SJCRH30 (cell line): Measurements from ENCODE around the gene RNF207. TPM values are rescaled to one million over a fixed set of nuclear protein-coding genes. Genes with fewer than 3 reads are reported as not detected.

Source experiments
- DNase-seq, 2 experiments: peaks; one replicate each; pipeline ENCODE4 v3.0.0-alpha.2; 2015 to 2020
- H3K27ac ChIP-seq: fragments of 250-450 bp; sonication (Bioruptor Pico); 2 replicates; pipeline ENCODE4 v1.5.1; 2020; ENCODE audit warnings: mild to moderate bottlenecking, moderate library complexity
- H3K27me3 ChIP-seq: fragments of 250-450 bp; sonication (Bioruptor Pico); 2 replicates; pipeline ENCODE4 v1.5.1; 2020; ENCODE audit warnings: mild to moderate bottlenecking, moderate library complexity
- H3K36me3 ChIP-seq: fragments of 250-450 bp; sonication (Bioruptor Pico); 2 replicates; pipeline ENCODE4 v1.5.1; 2020; ENCODE audit warnings: mild to moderate bottlenecking, moderate library complexity
- H3K4me1 ChIP-seq: fragments of 250-450 bp; sonication (Bioruptor Pico); 2 replicates; pipeline ENCODE4 v1.5.1; 2020; ENCODE audit warnings: mild to moderate bottlenecking, moderate library complexity
- H3K4me3 ChIP-seq: fragments of 250-450 bp; sonication (Bioruptor Pico); 2 replicates; pipeline ENCODE4 v1.5.1; 2020; ENCODE audit warnings: mild to moderate bottlenecking, moderate library complexity
- H3K9me3 ChIP-seq: fragments of 250-450 bp; sonication (Bioruptor Pico); replicated peaks from 2 replicates; pipeline ENCODE4 v1.5.1; 2020; ENCODE audit warnings: mild to moderate bottlenecking, moderate library complexity
- total RNA-seq: library from RNA; depleted of rRNA; stranded (reverse); fragments of >200 nt; shearing (Covaris generic); gene quantifications from 2 replicates; pipeline ENCODE4 v1.2.3, GENCODE V29; 2014; rRNA removed

RNF207 gene, protein sequence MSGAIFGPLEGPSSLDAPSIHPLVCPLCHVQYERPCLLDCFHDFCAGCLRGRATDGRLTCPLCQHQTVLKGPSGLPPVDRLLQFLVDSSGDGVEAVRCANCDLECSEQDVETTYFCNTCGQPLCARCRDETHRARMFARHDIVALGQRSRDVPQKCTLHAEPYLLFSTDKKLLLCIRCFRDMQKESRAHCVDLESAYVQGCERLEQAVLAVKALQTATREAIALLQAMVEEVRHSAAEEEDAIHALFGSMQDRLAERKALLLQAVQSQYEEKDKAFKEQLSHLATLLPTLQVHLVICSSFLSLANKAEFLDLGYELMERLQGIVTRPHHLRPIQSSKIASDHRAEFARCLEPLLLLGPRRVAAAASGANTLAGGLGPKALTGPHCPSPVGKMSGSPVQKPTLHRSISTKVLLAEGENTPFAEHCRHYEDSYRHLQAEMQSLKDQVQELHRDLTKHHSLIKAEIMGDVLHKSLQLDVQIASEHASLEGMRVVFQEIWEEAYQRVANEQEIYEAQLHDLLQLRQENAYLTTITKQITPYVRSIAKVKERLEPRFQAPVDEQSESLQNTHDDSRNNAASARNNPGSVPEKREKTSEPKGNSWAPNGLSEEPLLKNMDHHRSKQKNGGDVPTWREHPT
- not detected in 2 replicates for total RNA-seq

DNA sequence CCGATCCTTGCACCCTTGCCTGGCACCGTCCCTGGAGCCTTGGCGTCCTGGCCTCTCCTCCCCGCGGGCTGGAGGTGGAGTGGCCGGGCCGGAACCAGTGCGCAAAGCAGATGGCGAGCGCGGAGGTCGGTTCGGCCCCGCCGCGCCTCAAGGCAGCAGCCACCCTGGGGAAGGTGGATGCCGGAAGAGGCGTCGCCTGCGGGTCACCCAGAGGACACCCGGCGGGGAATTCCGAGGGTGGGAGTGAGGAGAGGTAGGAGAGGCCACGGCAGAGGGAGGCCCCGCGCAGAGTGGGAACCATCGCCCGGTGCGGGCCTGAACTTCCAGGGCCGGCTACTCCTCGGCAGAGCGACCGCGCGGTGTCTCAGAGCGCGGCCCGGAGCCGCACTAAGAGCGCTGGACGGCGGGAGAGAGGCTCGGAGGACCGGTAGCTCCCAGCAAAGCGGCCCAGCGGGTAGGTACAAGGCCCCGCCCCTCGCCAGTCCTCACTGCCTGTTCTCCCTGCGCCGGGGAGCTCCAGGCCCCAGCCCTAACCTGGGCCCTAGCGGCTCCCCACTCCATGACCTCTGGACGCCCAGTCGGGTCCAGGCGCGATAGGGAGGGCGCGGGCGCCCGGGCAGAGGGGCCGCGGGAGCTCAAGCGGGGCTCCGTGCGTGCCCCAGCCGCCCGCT lies at the start of gene RNF207:
TSS of gene RNF207 (plus strand) at position 271 of the 671 bp plus-strand sequence. CDS start 417 bp downstream, outside the sequence.
- Histone ChIP-seq H3K9me3 (no peaks in the 10 kb centered on the region), H3K27ac (no peak within 1 kb of the TSS), H3K27me3 (no peaks in the 10 kb centered on the region), H3K4me1 (no peaks in the 10 kb centered on the region), H3K36me3 (no peaks in the 10 kb centered on the region), H3K4me3 (peak within 1 kb of the TSS; percentile 4; the same call in 1 of the 2 replicates)
- no peak for DNase-seq

DNA sequence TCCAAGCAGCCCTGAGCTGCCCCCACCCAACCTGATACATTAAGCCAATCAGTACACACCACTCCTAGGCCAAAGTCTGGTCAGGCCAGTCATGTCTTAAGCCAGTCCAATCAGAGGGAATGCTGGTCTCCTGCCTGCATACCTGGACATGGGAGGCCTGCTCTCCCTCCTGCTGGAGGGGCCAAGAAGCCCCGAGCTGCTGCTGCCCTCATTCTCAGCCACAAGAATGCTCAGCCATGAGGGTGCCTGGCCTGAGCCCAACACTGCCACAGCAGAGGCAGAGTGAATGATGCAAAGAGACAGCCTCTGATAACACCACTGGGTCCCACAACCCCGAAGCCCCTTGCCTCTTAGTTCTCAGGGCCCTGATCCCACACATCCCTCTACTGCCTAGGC lies 48.8 kb upstream of the RNF207 start:
- DNase-seq = no peak
- no peak overlapping the region for H3K4me3 ChIP-seq
- no peaks in the 10 kb centered on the region for H3K36me3 ChIP-seq
- no peaks in the 10 kb centered on the region for H3K9me3 ChIP-seq
- H3K27ac ChIP-seq = no peak overlapping the region
- H3K4me1 ChIP-seq = peaks cover 9% of the 10 kb centered on the region; the same call in 1 of the 2 replicates
- peaks cover 39% of the 10 kb centered on the region for H3K27me3 ChIP-seq

DNA sequence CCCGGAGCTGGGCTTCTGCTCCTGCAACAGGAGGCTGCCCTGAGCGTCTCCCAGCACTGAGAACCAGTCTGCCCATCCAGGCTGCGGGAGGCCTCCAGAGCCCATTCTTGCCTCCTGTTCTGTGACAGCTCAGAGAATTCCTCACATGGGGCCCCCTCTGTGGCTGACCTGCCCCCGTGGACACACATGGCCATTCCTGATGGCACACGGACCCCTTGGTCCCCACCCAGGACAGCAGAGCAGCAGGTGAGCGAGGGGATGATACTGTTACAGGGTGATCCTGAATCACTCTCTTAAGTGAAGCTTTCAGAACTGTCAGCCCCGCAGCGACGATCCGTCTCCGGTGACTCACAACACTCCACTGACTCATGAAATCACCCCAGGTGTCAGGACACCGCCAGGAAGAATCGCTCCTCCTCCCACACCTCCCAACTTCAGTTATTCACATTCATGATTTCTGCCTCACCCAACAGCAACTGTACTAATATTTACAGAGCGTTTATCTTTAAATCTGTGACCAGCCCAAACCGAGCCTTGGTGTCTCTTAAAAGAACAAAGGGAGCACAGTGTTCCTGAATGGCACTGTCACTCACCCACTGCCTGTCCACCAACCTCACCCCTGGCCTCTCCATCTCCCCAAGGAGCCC lies 48.3 kb upstream of the RNF207 start:
- peak in 1 of 2 experiments; percentile 15 for DNase-seq

DNA sequence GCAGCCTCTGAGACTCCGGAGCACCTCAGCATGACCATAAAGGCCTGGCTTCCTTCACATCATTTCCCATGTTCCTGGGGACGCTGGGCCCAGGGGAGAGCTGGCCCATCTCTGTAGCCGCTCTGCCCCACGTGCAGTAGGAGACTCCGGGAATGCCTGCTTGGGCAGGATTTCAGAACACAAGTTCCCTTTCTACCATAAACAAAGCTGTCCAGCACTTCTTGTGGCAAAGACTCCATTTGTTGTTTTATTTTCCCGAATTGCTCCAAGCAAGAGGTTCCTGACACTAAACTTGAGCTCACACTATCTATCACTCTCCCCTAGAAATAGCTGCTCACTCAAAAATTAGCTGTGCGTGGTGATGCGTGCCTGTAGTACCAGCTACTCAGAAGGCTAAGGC lies 47.7 kb upstream of the RNF207 start:
- Histone ChIP-seq H3K27me3 (peaks cover 35% of the 10 kb centered on the region), H3K4me1 (peaks cover 9% of the 10 kb centered on the region; the same call in 1 of the 2 replicates), H3K4me3 (no peak overlapping the region), H3K9me3 (no peaks in the 10 kb centered on the region), H3K27ac (no peak overlapping the region), H3K36me3 (no peaks in the 10 kb centered on the region)
- no peak for DNase-seq

More for the DNA sequence above, 48.3 kb upstream of the RNF207 start:
- Histone ChIP-seq H3K4me3 (no peak overlapping the region), H3K27ac (no peak overlapping the region), H3K9me3 (no peaks in the 10 kb centered on the region), H3K4me1 (peaks cover 9% of the 10 kb centered on the region; the same call in 1 of the 2 replicates), H3K36me3 (no peaks in the 10 kb centered on the region), H3K27me3 (peaks cover 36% of the 10 kb centered on the region)

DNA sequence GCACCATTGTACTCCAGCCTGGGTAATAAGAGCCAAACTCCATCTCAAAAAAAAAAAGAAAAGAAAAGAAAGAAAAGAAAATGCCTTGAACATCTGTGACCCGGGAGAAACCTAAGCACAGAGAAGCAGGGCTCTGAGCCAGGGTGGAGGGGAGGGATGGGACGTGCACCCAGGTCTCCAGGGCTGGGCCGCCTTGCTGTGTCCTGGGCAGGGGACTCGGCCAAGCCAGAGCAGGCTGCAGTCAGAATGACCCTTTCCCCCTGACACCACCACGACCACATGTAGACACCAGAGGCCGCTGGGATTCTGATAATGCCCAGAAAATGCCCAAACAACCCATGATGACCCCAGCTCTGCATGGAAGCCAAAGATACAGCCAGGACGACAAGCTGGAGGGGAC lies 43.6 kb upstream of the RNF207 start:
- Histone ChIP-seq H3K27me3 (peaks cover 52% of the 10 kb centered on the region), H3K4me3 (no peak overlapping the region), H3K4me1 (peaks cover 6% of the 10 kb centered on the region; the same call in 1 of the 2 replicates), H3K36me3 (no peaks in the 10 kb centered on the region), H3K27ac (no peak overlapping the region), H3K9me3 (no peaks in the 10 kb centered on the region)
- no peak for DNase-seq

DNA sequence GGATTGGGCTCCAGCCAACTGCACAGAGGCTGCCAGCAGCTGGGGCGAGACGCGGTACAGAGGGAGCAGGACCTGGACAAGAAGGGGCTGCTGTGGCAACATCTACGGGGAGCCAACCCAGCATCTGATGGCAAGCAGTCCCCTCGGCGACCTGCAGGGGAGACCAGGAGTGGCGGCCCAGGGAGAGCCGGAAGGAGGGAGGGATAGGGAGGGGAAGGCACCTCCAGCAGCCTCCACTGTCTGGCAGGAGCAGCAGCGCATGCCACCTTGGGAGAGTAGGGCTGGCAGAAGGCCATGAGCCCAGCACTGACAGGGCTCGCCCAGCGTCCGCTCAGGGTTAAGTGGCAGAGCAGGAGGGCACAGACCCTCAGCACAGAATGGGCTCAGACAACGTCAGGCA lies 43.1 kb upstream of the RNF207 start:
- Histone ChIP-seq H3K4me3 (no peak overlapping the region), H3K9me3 (no peaks in the 10 kb centered on the region), H3K27me3 (peaks cover 49% of the 10 kb centered on the region), H3K36me3 (no peaks in the 10 kb centered on the region), H3K27ac (no peak overlapping the region), H3K4me1 (peaks cover 3% of the 10 kb centered on the region; the same call in 1 of the 2 replicates)
- no peak for DNase-seq

DNA sequence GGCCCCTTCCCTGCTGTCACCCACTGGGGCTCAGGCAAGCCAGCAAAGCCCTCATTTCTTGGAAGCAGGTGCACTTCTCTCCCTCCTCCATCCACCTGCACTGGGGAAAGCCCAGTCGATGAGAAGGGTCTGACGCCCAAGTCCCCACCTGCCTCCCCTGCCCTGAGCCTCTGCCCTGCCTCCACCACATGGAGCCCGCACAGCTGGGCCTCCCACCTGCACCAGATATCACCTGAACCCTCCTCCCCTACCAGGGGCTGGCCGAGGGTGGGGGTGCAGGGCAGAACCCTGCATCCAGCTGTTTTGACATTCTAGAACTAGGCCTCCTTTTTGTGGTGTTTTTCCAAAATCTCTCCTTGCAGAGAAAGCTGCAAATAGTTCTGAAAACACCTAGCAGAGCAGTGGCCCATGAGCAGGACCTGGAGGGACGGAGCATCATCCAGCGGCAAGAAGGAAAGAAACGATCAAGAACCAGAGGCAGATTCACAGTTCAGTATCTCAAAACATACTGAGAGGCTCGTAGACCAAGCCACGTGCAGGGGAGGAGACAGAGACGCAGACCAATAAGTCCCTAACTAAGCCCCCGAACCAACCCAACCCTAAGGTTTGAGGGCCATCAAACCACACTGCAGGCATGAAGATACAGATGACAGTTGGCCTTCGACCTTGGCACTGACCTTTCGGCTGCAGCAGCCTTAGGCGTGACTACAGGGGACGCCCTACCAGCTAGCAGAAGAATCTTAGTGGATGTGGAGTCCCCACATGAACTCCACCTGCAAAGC lies 42.5 kb upstream of the RNF207 start:
- DNase-seq = no peak
- Histone ChIP-seq H3K36me3 (no peaks in the 10 kb centered on the region), H3K9me3 (no peaks in the 10 kb centered on the region), H3K4me1 (no peaks in the 10 kb centered on the region; the same call in 1 of the 2 replicates), H3K27me3 (peaks cover 52% of the 10 kb centered on the region), H3K4me3 (no peak overlapping the region), H3K27ac (no peak overlapping the region)

DNA sequence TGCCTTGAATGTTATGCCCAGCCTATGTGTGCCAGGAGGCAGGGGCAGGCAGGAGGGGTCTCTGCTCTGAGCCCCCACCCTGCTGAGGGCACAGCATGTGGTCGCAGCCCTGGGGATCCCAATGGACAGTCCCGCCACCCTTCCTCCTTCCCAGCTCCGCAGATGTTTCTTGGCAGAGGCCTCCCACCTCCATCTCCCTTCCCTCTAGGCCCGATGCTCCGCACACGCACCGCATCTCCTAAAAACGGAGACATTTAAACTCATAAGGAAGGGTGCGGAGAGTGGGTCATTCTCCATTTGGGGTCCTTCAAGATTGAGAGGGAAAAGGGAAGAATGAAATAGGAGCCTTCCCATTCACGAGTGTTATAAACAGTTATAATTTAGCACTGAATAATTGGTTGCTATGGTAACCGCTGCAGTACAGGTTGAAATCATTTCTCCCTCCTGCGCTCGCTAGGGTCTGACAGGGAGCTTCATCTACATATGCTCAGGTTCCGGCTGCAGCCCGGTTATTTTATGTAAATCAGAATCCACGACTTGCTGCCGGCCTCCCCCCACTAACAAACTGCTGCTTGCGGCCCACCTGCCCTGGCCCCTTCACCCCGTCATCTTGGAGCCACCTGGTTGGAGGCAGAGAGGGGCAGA lies 41.8 kb upstream of the RNF207 start:
- H3K36me3 ChIP-seq = no peaks in the 10 kb centered on the region
- no peaks in the 10 kb centered on the region for H3K9me3 ChIP-seq
- H3K27ac ChIP-seq = no peak overlapping the region
- no peak for DNase-seq
- no peaks in the 10 kb centered on the region for H3K4me1 ChIP-seq
- no peak overlapping the region for H3K4me3 ChIP-seq
- peaks cover 54% of the 10 kb centered on the region for H3K27me3 ChIP-seq

DNA sequence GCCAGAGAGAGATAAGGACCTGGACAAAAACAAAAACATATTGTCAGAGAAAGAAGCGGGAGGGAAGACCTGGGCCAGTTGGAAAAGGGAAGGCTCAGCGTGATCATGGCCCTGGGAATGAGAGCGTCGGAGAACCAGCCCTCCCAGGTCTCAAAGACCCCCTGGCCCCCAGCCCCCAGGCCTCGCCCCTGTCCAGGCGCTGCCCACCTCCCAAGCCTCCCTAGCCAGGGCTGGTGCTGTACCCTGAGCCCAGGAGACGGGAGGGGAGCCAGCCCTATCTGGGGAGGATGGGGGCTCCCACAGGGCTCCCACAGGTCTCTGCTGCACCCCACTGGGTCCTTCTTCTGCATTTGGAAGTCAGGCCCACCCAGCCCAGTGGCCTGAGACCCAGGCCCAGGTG lies 40.9 kb upstream of the RNF207 start:
- Histone ChIP-seq H3K27me3 (peaks cover 56% of the 10 kb centered on the region), H3K27ac (no peak overlapping the region), H3K9me3 (no peaks in the 10 kb centered on the region)

DNA sequence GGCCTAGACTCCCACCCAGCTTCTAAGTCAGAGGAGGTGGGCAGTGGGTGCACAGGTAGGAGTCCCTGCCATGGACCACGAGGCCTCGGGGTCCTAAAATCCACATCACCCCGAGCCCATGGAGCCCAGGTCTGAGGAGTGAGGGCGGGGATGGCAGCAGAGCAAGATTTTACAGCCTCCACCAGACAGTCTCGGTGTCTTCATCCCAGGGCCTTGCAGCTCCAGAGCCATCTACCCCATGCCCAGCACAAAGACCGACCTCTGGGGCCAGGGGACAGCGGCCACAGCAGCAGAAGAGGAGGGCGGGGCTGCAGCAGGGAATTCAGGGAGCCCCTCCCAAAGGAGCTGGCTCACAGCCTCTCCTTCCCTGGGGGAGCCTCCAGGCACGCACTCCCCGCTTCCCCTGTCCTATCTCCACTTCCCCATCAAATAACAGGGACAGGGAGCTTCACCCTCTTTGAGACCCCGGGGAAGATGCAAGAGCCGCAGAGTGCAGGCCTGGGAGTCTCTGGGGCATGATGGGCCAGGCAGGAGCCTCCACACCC lies 40.4 kb upstream of the RNF207 start:
- Histone ChIP-seq H3K4me1 (peaks cover 1% of the 10 kb centered on the region; the same call in 1 of the 2 replicates), H3K4me3 (no peak overlapping the region), H3K9me3 (no peaks in the 10 kb centered on the region), H3K27me3 (peaks cover 60% of the 10 kb centered on the region), H3K36me3 (no peaks in the 10 kb centered on the region), H3K27ac (no peak overlapping the region)
- no peak for DNase-seq

More for the DNA sequence above, 40.9 kb upstream of the RNF207 start:
- Histone ChIP-seq H3K4me1 (no peaks in the 10 kb centered on the region), H3K4me3 (no peak overlapping the region), H3K36me3 (no peaks in the 10 kb centered on the region)
- DNase-seq = no peak

DNA sequence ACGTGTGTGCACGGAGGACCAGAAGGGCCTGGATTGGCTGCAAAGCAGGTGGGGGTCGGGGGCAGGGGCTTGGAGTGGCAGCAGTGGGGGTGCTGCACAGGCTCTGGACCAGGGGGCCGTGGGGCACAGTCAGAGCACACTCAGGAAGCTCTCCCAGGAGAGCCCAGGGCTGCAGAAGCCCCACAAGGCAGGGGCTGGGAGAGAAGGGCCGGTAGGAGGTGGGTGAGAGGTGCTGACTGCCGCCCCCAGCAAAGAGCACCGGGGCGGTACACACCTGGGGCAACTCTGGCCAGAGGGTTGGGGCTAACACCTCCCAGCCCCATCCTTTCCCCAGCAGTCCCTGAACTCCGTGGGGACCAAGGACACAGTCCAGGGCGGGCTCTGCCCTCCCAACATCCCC lies 39.7 kb upstream of the RNF207 start:
- Histone ChIP-seq H3K4me1 (peaks cover 8% of the 10 kb centered on the region; the same call in 1 of the 2 replicates), H3K4me3 (no peak overlapping the region), H3K27ac (no peak overlapping the region), H3K27me3 (peaks cover 61% of the 10 kb centered on the region), H3K36me3 (no peaks in the 10 kb centered on the region), H3K9me3 (no peaks in the 10 kb centered on the region)
- DNase-seq = no peak

DNA sequence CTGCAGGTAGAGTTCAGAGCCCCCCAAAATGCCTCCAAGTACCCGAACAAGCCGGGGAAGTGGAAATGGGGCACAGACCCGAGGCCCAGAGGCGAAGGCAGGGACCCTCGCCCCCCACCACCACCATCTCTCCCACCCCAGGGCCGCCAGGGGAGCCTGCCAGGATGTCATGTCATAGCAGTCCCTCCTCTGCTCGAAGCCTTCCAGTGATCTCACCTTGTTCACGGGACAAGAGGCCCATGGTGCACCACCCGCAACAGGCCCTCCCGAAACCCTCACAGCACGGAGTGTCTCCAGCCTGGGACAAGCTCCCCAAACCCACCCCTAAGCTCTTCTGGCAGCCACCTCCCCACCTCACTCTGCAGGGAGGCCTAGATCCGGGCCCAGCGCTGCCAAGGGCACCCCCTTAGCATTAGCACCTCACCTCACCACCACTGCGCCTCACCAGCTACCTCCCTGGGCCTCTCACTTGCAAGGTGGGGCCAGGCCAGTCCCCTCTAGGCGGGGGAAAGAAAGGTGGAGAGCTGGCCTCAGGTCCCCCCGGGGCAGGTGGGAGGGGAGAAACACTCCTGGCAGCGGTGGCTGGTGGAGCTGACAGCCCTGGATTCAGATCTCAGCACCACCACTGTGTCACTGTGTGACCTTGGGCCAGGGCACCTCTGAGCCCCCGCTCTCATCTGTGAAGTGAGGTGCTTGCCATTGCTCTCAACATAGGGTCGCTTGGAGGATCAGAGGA lies 39.1 kb upstream of the RNF207 start:
- Histone ChIP-seq H3K4me1 (peaks cover 9% of the 10 kb centered on the region; the same call in 1 of the 2 replicates), H3K36me3 (no peaks in the 10 kb centered on the region), H3K27ac (no peak overlapping the region), H3K4me3 (no peak overlapping the region), H3K9me3 (no peaks in the 10 kb centered on the region), H3K27me3 (peaks cover 61% of the 10 kb centered on the region)
- DNase-seq = no peak
